MG63 (cell line): ENCODE measurements around the gene ASB3. TPM values are rescaled to one million over a fixed set of nuclear protein-coding genes. Genes with fewer than 3 reads are reported as not detected.
"Not testable (repeated sequence)": the region's sequence is repeated elsewhere in the genome, so short reads cannot be mapped to it uniquely, and the experiment has no call there.

ENCODE experiments used
- DNase-seq: peaks from one replicate; pipeline ENCODE4 v3.0.0-alpha.2; 2020
- H3K27me3 ChIP-seq: fragments of 250-450 bp; sonication (Bioruptor Pico); 2 replicates; pipeline ENCODE4 v1.5.1; 2020; ENCODE audit warnings: mild to moderate bottlenecking, moderate library complexity
- H3K36me3 ChIP-seq: fragments of 250-450 bp; sonication (Bioruptor Pico); 2 replicates; pipeline ENCODE4 v1.5.1; 2020; ENCODE audit warnings: mild to moderate bottlenecking, moderate library complexity
- H3K4me3 ChIP-seq: fragments of 250-450 bp; sonication (Bioruptor Pico); 2 replicates; pipeline ENCODE4 v1.5.1; 2020; ENCODE audit warnings: mild to moderate bottlenecking, moderate library complexity
- H3K9me3 ChIP-seq: fragments of 250-450 bp; sonication (Bioruptor Pico); 2 replicates; pipeline ENCODE4 v1.5.1; 2020; ENCODE audit warnings: mild to moderate bottlenecking, moderate library complexity
- total RNA-seq: library from RNA; depleted of rRNA; stranded (reverse); fragments of >200 nt; shearing (Covaris generic); gene quantifications from 2 replicates; pipeline ENCODE4 v1.2.3, GENCODE V29; 2014; ENCODE audit warnings: low replicate concordance

Gene ASB3
- total RNA-seq, 1 experiment from 2014 or later: 13.8 TPM

DNA sequence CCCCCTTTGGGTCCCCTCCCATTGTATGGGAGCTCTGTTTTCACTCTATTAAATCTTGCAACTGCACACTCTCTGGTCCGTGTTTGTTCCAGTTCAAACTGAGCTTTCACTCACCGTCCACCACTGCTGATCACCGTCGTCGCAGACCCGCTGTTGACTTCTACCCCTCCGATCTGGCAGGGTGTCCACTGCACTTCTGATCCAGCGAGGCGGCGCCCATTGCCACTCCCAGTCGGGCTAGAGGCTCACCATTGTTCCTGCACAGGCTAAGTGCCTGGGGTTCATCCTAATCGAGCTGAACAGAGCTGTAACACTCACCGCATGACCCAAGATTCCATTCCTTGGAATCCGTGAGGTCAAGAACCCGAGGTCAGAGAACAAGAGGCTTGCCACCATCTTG, 30.1 kb downstream of the ASB3 start:
- Histone ChIP-seq H3K36me3 (peaks cover 2% of the 10 kb centered on the region), H3K9me3 (no peaks in the 10 kb centered on the region), H3K27me3 (no peaks in the 10 kb centered on the region), H3K4me3 (no peak overlapping the region)
- no peak for DNase-seq

DNA sequence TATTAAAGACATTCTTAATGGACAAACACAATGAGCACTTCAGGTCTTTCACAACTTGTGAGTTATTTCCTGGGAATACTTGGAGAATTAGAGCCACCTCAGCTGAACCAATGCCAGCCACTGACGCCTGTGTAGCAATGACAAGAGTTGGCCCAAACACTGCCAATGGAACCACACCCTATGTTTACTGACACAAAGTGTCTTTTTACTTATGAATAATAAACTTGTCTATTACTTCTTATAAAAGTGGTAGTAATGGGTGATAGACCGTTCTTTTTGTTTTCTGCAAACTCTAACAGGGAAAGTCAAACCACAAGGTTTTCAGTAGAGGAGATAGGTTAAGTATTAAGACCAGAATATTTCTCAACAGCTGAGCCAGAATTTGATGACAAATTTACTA, 31.6 kb downstream of the ASB3 start:
- Histone ChIP-seq H3K27me3 (no peaks in the 10 kb centered on the region), H3K36me3 (peaks cover 2% of the 10 kb centered on the region), H3K4me3 (no peak overlapping the region), H3K9me3 (no peaks in the 10 kb centered on the region)
- peak; percentile 5 for DNase-seq

- Histone ChIP-seq H3K9me3 (no peaks in the 10 kb centered on the region), H3K27me3 (no peaks in the 10 kb centered on the region), H3K4me3 (no peak overlapping the region), H3K36me3 (peaks cover 2% of the 10 kb centered on the region)
- DNase-seq: no peak
These were observed 33.7 kb downstream of the ASB3 start for GRCh38 chr2:53753041-53753440.

DNA sequence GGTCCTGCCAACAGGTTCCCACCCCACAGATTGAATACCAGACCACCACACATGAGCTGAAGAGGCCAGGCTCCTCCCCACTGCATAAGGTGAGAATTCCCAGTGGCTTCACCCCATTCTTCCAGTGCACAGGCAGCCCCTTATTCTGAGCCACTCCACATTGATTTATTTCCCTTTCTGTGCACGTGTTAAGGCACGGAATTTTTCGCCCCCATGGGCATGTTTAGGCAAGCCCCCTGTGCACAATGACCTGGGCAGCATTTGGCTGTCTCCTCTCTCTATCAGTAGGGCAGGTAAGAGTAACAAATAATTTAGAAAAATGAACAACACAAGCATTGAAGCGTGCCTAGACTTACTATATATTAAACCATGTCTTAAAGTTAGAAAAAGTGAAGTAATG, 34.4 kb downstream of the ASB3 start:
- no peaks in the 10 kb centered on the region for H3K9me3 ChIP-seq
- no peak overlapping the region for H3K4me3 ChIP-seq
- DNase-seq: no peak
- peaks cover 2% of the 10 kb centered on the region for H3K36me3 ChIP-seq
- no peaks in the 10 kb centered on the region for H3K27me3 ChIP-seq

- no peaks in the 10 kb centered on the region for H3K9me3 ChIP-seq
- no peak overlapping the region for H3K4me3 ChIP-seq
- DNase-seq: no peak
- H3K36me3 ChIP-seq: peaks cover 2% of the 10 kb centered on the region
- no peaks in the 10 kb centered on the region for H3K27me3 ChIP-seq
These were observed 35.0 kb downstream of the ASB3 start for GRCh38 chr2:53751728-53752127.

GRCh38 chr2:53750041-53750768, 36.5 kb downstream of the ASB3 start:
- no peaks in the 10 kb centered on the region for H3K36me3 ChIP-seq
- H3K4me3 ChIP-seq: no peak overlapping the region
- no peaks in the 10 kb centered on the region for H3K27me3 ChIP-seq
- no peak for DNase-seq
- H3K9me3 ChIP-seq: no peaks in the 10 kb centered on the region

DNA sequence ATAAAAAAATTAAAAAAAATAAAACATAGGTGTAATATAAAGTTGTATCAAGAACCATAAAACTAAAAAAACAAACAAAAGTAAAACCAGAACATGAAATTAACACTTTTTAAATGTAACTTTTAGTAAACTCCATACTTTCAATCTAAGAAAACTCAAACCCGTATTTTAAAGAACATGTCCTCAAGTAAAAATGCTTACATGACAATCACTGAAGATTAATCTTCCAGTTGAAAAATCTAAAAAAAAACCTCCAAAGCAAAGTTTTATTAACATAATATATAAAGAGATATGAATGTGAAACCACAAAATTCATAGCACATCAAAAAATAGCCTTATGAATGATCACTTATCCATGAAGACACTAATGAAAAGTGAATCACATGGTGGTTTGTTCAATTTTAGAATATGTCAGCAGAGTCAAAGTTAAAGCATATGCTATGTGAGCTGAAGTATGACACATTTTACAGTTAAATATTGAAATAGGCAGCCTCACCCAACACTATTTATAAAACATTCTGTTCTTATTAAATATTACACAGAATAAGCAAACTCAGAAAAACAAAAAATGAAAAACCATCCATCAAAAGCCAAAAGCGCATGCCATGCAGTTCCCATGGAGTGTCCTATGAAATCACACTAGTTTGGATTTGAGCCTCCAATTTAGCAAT, 42.2 kb downstream of the ASB3 start:
- no peak for DNase-seq
- no peaks in the 10 kb centered on the region for H3K36me3 ChIP-seq
- H3K4me3 ChIP-seq: no peak overlapping the region
- H3K27me3 ChIP-seq: no peaks in the 10 kb centered on the region
- H3K9me3 ChIP-seq: no peaks in the 10 kb centered on the region

DNA sequence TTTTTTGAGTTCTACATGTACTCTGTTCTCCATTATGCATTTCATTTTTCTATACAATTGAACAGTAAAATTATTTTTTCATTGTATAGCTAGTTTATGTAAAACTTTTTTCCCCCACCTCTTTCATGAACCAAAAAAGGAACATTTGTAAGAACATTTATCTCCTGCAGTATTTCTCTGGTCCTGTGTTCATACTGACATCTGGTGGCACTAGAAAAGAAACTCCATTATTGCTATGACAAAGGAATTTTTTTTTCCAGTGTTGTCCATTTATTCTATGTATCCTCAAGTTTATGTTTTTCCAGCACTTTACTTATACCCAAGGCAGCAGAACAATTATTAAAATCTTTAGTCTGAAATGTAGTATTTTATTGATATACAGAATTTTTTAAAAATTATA, 46.6 kb downstream of the ASB3 start:
- no peak for DNase-seq
- Histone ChIP-seq H3K27me3 (no peaks in the 10 kb centered on the region), H3K9me3 (no peaks in the 10 kb centered on the region), H3K36me3 (0 out of 2 replicates have a peak, but pooled peaks cover under 1% of the 10 kb centered on the region), H3K4me3 (no peak overlapping the region)

DNA sequence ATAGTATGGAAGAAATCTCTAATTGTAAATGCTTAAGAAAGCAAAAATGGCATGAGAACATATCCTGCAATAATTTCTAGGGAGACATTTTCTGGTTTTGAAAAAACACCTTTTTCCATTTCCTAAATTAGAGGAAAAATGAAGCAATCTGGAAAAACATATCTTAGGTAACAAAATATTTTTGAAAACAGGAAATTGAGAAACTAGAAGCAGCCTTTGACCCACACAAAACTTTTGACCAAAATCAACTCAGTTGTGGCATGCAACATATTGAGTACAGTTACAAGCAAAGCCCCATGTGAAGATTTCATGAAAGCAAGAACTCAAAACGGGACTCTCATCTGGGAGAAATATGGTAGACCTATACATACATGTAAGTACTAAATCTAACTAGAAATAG, 47.7 kb downstream of the ASB3 start:
- Histone ChIP-seq H3K27me3 (no peaks in the 10 kb centered on the region), H3K4me3 (no peak overlapping the region), H3K9me3 (no peaks in the 10 kb centered on the region), H3K36me3 (peaks cover 6% of the 10 kb centered on the region)
- DNase-seq: no peak

- Histone ChIP-seq H3K36me3 (peaks cover 6% of the 10 kb centered on the region), H3K9me3 (no peaks in the 10 kb centered on the region), H3K4me3 (no peak overlapping the region), H3K27me3 (no peaks in the 10 kb centered on the region)
- no peak for DNase-seq
These were observed 49.7 kb downstream of the ASB3 start for GRCh38 chr2:53737091-53737490.

GRCh38 chr2:53729143-53729762, 57.5 kb downstream of the ASB3 start:
- no peak for DNase-seq
- Histone ChIP-seq H3K36me3 (peaks cover 1% of the 10 kb centered on the region; the same call in 1 of the 2 replicates), H3K27me3 (no peaks in the 10 kb centered on the region), H3K9me3 (0 out of 2 replicates have a peak, but pooled peaks cover 1% of the 10 kb centered on the region), H3K4me3 (no peak overlapping the region)

- DNase-seq: no peak
- no peaks in the 10 kb centered on the region for H3K27me3 ChIP-seq
- 0 out of 2 replicates have a peak, but pooled peaks cover 1% of the 10 kb centered on the region for H3K9me3 ChIP-seq
- H3K4me3 ChIP-seq: no peak overlapping the region
- no peaks in the 10 kb centered on the region for H3K36me3 ChIP-seq
These were observed 58.8 kb downstream of the ASB3 start for GRCh38 chr2:53727921-53728320.

DNA sequence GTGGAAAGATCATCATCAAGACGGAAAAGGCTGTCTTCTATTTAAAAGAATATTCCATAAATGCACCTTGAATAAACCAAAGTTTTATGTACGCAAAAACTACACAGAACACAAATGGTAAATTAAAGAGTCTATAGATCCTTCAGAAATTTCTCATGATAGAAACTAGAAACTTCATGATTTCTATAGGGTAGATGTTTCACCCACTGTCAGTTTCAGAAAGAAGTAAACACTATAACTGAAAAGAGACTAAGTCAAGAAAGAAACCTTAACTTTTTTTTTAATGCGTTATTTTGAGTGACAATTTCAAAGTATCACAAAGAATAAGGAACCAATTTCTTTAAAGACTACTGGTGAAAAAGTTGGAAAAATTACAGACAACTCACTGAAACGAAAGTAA, 61.1 kb downstream of the ASB3 start:
- no peak for DNase-seq

GRCh38 chr2:53724536-53724935, 62.2 kb downstream of the ASB3 start:
- Histone ChIP-seq H3K36me3 (no peaks in the 10 kb centered on the region), H3K9me3 (0 out of 2 replicates have a peak, but pooled peaks cover 1% of the 10 kb centered on the region), H3K27me3 (no peaks in the 10 kb centered on the region), H3K4me3 (no peak overlapping the region)
- no peak for DNase-seq

More for the DNA sequence above, 61.1 kb downstream of the ASB3 start:
- Histone ChIP-seq H3K27me3 (no peaks in the 10 kb centered on the region), H3K4me3 (no peak overlapping the region), H3K36me3 (no peaks in the 10 kb centered on the region), H3K9me3 (0 out of 2 replicates have a peak, but pooled peaks cover 1% of the 10 kb centered on the region)

DNA sequence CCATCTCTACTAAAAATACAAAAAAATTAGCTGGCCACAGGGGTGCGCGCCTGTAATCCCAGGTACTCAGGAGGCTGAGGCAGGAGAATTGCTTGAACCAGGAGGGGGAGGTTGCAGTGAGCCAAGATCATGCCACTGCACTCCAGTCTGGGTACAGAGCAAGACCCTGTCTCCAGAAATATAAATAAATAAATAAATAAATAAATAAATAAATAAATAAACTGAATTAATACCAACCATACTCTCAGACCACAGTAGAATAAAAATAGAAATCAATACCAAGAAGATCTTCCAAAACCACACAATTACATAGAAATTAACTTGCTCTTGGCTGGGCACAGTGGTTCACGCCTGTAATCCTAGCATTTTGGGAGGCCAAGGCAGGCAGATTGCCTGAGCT, 65.8 kb downstream of the ASB3 start:
- not testable (repeated sequence) for H3K4me3 ChIP-seq, H3K9me3 ChIP-seq, H3K27me3 ChIP-seq, H3K36me3 ChIP-seq, DNase-seq

- Histone ChIP-seq H3K36me3 (peaks cover under 1% of the 10 kb centered on the region; the same call in 1 of the 2 replicates), H3K27me3 (no peaks in the 10 kb centered on the region), H3K4me3 (no peak overlapping the region), H3K9me3 (no peaks in the 10 kb centered on the region)
- no peak for DNase-seq
These were observed 71.2 kb downstream of the ASB3 start for GRCh38 chr2:53715568-53715967.

DNA sequence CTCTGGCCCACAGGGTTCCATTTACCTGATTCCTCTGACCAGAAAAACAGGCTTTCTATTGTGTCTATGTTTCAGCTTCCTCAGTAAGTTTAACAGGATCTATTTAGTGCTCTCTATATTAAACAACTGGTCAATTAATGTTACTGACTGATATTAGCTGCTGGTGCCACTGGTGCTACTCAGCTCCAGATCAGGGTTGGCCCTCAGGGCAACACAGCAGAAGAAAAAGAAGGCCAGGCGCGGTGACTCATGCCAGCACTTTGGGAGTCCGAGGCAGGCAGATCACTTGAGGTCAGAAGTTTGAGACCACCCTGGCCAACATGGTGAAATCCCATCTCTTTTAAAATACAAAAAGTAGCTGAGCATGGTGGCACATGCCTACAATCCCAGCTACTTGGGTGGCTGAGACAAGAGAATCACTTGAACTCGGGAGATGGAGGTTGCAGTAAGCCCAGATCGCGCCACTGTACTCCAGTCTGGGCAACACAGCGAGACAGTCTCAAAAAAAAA, 75.4 kb downstream of the ASB3 start:
- no peak for DNase-seq
- H3K27me3 ChIP-seq: no peaks in the 10 kb centered on the region
- no peak overlapping the region for H3K4me3 ChIP-seq
- no peaks in the 10 kb centered on the region for H3K9me3 ChIP-seq
- H3K36me3 ChIP-seq: peaks cover 10% of the 10 kb centered on the region
